GM12878 (cell line): ENCODE results near the gene ME1. TPM values are rescaled to one million over a fixed set of nuclear protein-coding genes. Genes with fewer than 3 reads are reported as not detected.
A peak's percentile ranks its signal among the peaks of the same experiment; 100 is the strongest.
"Not testable (repeated sequence)": the region's sequence is repeated elsewhere in the genome, so short reads cannot be mapped to it uniquely, and the experiment has no call there.

Experiments
- ATAC-seq: fragments of 200-7000 bp; cut with Tn5 transposase; 3 replicates; pipeline ENCODE4 v1.9.1; 2020; ENCODE audit warnings: mild to moderate bottlenecking, moderate library complexity
- BruUV-seq: library from RNA; stranded (reverse); fragments of 400-500 nt; replicated peaks from 2 replicates; lab custom pipeline; 2021; lab: Mats Ljungman, UMichigan
- CTCF ChIA-PET: fragments of 300-600 bp; sonication (Branson Sonifier 250); formaldehyde crosslinking; extraction: SDS; loops from one replicate; lab custom pipeline; 2021; ENCODE audit warnings: inconsistent platforms; lab: Yijun Ruan, JAX
- POLR2A ChIA-PET: fragments of 350-600 bp; formaldehyde crosslinking; extraction: SDS; loops from one replicate; lab custom pipeline; 2021; ENCODE audit warnings: inconsistent platforms; lab: Charles Lee
- RAD21 ChIA-PET: fragments of 300-600 bp; sonication (Branson Sonifier 250); formaldehyde crosslinking; loops from one replicate; lab custom pipeline; 2023; ENCODE audit warnings: antibody characterized with exemption; ENCODE audit not compliant: unreplicated experiment; lab: Charles Lee
- SMC1A ChIA-PET: fragments of 300-600 bp; sonication (Branson Sonifier 250); formaldehyde crosslinking; loops from one replicate; lab custom pipeline; 2023; ENCODE audit not compliant: unreplicated experiment, uncharacterized antibody; lab: Charles Lee
- DNase-seq: peaks from one replicate; pipeline ENCODE4 v3.0.0-alpha.2; 2011; ENCODE audit warnings: low read depth, low spot score
- FAIRE-seq: peaks from 3 replicates; lab custom pipeline; 2011; peaks lifted over from hg19 to GRCh38; lab: Jason Lieb, UNC
- H2AFZ ChIP-seq: 2 replicates; pipeline ENCODE4 v1.6.0; 2011; ENCODE audit warnings: low read depth, low read length, control low read depth; ENCODE audit not compliant: control insufficient read depth
- H3K27ac ChIP-seq: 2 replicates; pipeline ENCODE4 v1.5.1; 2011; ENCODE audit warnings: control low read depth; ENCODE audit not compliant: control insufficient read depth, insufficient read depth
- H3K27me3 ChIP-seq, 2 experiments: replicated peaks in 1 of 2; 2 replicates each; pipeline versions ENCODE4 v1.6.0 to v1.6.1; 2011; ENCODE audit warnings: low read length in 1 of 2; ENCODE audit not compliant: control insufficient read depth in 2 of 2, insufficient read depth in 2 of 2
- H3K36me3 ChIP-seq, 2 experiments: 2 replicates each; pipeline ENCODE4 v1.5.1; 2011; ENCODE audit warnings: low read length in 1 of 2; ENCODE audit not compliant: control insufficient read depth in 2 of 2, insufficient read depth in 2 of 2
- H3K4me1 ChIP-seq: 2 replicates; pipeline ENCODE4 v1.6.1; 2011; ENCODE audit warnings: mild to moderate bottlenecking, low read length, moderate library complexity, mixed read lengths; ENCODE audit not compliant: control insufficient read depth, insufficient read depth
- H3K4me2 ChIP-seq: 2 replicates; pipeline ENCODE4 v1.6.0; 2011; ENCODE audit warnings: control low read depth; ENCODE audit not compliant: control insufficient read depth, insufficient read depth
- H3K4me3 ChIP-seq: fragments of 200-600 bp; sonication (generic); 2 replicates; pipeline ENCODE4 v1.5.1; 2016
- H3K79me2 ChIP-seq: 2 replicates; pipeline ENCODE4 v1.6.0; 2011; ENCODE audit warnings: low read length; ENCODE audit not compliant: control insufficient read depth, insufficient read depth
- H3K9ac ChIP-seq: 2 replicates; pipeline ENCODE4 v1.8.0; 2011; ENCODE audit warnings: low read length, control low read depth, mixed read lengths; ENCODE audit not compliant: control insufficient read depth, insufficient read depth
- H3K9me3 ChIP-seq: replicated peaks from 3 replicates; pipeline ENCODE4 v1.5.1; 2011; ENCODE audit warnings: mild to moderate bottlenecking, low read length; ENCODE audit not compliant: control insufficient read depth, insufficient read depth
- H4K20me1 ChIP-seq: 2 replicates; pipeline ENCODE4 v1.6.0; 2011; ENCODE audit not compliant: control insufficient read depth, insufficient read depth
- WGBS: methylation state at CpG from one replicate; pipeline ENCODE4 v1.1.6; 2016; ENCODE audit warnings: low lambda C conversion rate; ENCODE audit not compliant: insufficient replicate concordance, insufficient coverage; ENCODE audit errors: missing lambda C conversion rate; 5-methylcytosine and 5-hydroxymethylcytosine counted together
- in situ Hi-C: fragments of 300-500 bp; cut with MboI; formaldehyde crosslinking; loops from 9 replicates; pipeline ENCODE4 v1.14.3; 2018; ENCODE audit warnings: mixed read lengths
- intact Hi-C: fragments of 100-400 bp; cut with micrococcal nuclease; formaldehyde crosslinking; loops from one replicate; pipeline ENCODE4 v1.14.2; 2022; ENCODE audit not compliant: unreplicated experiment
- polyA plus RNA-seq, 11 experiments: library from polyadenylated mRNA; depleted of rRNA in 4 of 11; unstranded in 6 of 11; stranded (reverse) in 5 of 11; fragments of >200 nt; fragmentation: Nextera tagmentation in 4 of 11; fragmentation: Illumina TruSeq in 1 of 11; extraction: Ambion mirVana in 4 of 11; extraction: Trizol in 1 of 11; gene quantifications; 1 replicate in 1 of 11; 2 replicates in 10 of 11; pipeline versions ENCODE4 v1.2.1 to v1.2.3, GENCODE V29; 2011 to 2016; ENCODE audit warnings: inconsistent platforms in 2 of 11, missing spikeins in 2 of 11, low read depth in 1 of 11
- total RNA-seq, 4 experiments: library from RNA; depleted of rRNA in 3 of 4; stranded (reverse); fragments of >200 nt in 3 of 4; fragmentation: Illumina TruSeq in 1 of 4; extraction: Trizol in 1 of 4; gene quantifications; 2 replicates each; pipeline versions ENCODE4 v1.2.1 to v1.2.3, GENCODE V29; 2013 to 2021
- TF ChIP-seq, protein P1 (sequence below): fragments of 450-650 bp; IDR thresholded peaks from 2 replicates; pipeline ENCODE4 v1.6.1; 2016; ENCODE audit warnings: mild to moderate bottlenecking
- TF ChIP-seq, protein P2 (sequence below): fragments of 450-650 bp; IDR thresholded peaks from 2 replicates; pipeline ENCODE4 v1.6.1; 2017; ENCODE audit warnings: mild to moderate bottlenecking

Gene ME1
- total and polyA plus RNA-seq, 10 of the 15 experiments (the other 5 are each of a cell fraction or from before 2014, with no cell fraction given): 3.6 to 11.8 (median 8.4) TPM

DNA sequence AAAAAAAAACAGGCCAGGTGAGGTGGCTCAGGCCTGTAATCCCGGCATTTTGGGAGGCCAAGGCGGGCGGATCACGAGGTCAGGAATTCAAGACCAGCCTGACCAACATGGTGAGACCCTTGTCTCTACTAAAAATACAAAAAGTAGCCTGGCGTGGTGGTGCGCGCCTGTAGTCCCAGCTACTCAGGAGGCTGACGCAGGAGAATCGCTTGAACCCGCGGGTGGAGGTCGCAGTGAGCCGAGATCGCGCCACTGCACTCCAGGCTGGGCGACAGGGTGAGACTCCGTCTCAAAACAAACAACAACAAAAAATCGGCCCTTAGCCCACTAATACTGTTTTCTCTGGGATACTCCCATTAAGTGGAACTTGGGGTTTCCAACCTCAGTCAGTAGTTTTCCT is 238.9 kb downstream of the ME1 start:
- TF ChIP-seq, protein P1, sequence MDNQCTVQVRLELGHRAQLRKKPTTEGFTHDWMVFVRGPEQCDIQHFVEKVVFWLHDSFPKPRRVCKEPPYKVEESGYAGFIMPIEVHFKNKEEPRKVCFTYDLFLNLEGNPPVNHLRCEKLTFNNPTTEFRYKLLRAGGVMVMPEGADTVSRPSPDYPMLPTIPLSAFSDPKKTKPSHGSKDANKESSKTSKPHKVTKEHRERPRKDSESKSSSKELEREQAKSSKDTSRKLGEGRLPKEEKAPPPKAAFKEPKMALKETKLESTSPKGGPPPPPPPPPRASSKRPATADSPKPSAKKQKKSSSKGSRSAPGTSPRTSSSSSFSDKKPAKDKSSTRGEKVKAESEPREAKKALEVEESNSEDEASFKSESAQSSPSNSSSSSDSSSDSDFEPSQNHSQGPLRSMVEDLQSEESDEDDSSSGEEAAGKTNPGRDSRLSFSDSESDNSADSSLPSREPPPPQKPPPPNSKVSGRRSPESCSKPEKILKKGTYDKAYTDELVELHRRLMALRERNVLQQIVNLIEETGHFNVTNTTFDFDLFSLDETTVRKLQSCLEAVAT: peak; percentile 91
- TF ChIP-seq, protein P2, sequence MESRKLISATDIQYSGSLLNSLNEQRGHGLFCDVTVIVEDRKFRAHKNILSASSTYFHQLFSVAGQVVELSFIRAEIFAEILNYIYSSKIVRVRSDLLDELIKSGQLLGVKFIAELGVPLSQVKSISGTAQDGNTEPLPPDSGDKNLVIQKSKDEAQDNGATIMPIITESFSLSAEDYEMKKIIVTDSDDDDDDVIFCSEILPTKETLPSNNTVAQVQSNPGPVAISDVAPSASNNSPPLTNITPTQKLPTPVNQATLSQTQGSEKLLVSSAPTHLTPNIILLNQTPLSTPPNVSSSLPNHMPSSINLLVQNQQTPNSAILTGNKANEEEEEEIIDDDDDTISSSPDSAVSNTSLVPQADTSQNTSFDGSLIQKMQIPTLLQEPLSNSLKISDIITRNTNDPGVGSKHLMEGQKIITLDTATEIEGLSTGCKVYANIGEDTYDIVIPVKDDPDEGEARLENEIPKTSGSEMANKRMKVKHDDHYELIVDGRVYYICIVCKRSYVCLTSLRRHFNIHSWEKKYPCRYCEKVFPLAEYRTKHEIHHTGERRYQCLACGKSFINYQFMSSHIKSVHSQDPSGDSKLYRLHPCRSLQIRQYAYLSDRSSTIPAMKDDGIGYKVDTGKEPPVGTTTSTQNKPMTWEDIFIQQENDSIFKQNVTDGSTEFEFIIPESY: peak; percentile 66; the same call in 1 of the 2 replicates
- H2AFZ ChIP-seq, H3K27me3 ChIP-seq, ATAC-seq, in situ Hi-C loops, DNase-seq, FAIRE-seq, POLR2A ChIA-PET, BruUV-seq, H3K9ac ChIP-seq, H3K36me3 ChIP-seq, H4K20me1 ChIP-seq, H3K4me1 ChIP-seq, H3K9me3 ChIP-seq: not testable (repeated sequence)
- Histone ChIP-seq H3K27ac (0 out of 2 replicates have a peak overlapping the region, but pooled peaks have one; percentile 89), H3K79me2 (peaks cover 28% of the 10 kb centered on the region), H3K4me3 (peak overlapping the region; percentile 79), H3K4me2 (peak overlapping the region; percentile 98)
- ChIA-PET RAD21 (interaction anchor here (11.8 kb wide), 1 partner anchor 126 kb away, joined by 93 read pairs; the partner anchor contains the start of genes DOP1A and UBE3D), CTCF (interaction anchor here (0.7 to 19.2 kb wide), 3 partner anchors 24 to 126 kb away, joined by 3 to 195 read pairs (median 43); partner anchors contain the start of genes DOP1A and UBE3D), SMC1A (interaction anchor here (4.4 to 12.1 kb wide), 2 partner anchors 24 to 123 kb away, joined by 12 to 108 read pairs; partner anchors contain the start of genes DOP1A and UBE3D)
- WGBS: 89% methylated on average over 17 of the region's 18 CpGs
- intact Hi-C loops: loop anchor here (5.0 to 10.0 kb wide), 3 partner anchors 105 to 947 kb away; partner anchors contain the start of genes DOP1A, IBTK and UBE3D
